ENCODE results near the gene EFNA5.

Gene EFNA5

DNA sequence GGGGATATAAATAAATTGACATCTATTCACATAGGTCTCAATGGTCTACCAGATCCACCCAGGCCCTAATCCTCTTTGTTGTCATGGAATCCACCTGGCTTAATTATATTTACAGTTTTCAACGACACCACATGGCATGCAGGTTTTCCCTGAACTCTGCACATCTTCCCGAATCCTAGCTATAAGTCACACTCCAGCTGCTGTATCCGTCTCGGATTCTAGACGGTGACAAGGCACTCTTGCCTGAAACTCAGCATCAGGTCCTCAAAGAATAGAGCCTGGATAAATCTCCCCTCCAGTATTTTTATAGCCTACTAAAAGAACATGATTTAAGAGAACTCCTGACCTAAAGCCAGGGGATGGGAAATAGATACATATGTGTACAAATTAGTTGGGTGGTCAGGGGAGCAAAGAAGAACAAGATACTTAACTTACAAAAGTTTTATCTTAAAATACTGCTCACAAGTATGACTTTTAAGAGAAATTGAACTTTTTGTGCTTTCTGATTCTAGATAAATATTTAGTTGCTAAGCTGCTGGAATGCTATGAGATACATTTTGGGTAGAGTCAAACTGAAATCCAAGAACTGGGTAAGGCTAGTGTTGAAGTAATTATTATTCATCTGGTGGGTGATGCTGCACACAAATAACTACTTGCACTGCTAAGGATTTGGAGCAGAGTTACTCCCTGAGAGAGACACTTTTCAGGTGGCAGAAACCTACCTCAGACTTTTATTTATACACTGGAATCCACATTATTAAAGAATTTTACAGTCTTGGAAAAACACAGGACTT lies 187.3 kb downstream of the EFNA5 start:
- no peaks in the 10 kb centered on the region for H3K9me3 Mint-ChIP-seq
- no peak overlapping the region for H3K4me3 Mint-ChIP-seq
- ATAC-seq: no peak
- no peaks in the 10 kb centered on the region for H3K36me3 Mint-ChIP-seq
- no peaks in the 10 kb centered on the region for H3K4me1 Mint-ChIP-seq
- no peaks in the 10 kb centered on the region for H3K27me3 Mint-ChIP-seq
- no peak overlapping the region for H3K27ac Mint-ChIP-seq

GRCh38 chr5:107478068-107478641 lies 192.6 kb downstream of the EFNA5 start:
- H3K27ac Mint-ChIP-seq: no peak overlapping the region
- no peak overlapping the region for H3K4me3 Mint-ChIP-seq
- no peaks in the 10 kb centered on the region for H3K9me3 Mint-ChIP-seq
- no peak for ATAC-seq
- no peaks in the 10 kb centered on the region for H3K4me1 Mint-ChIP-seq
- no peaks in the 10 kb centered on the region for H3K27me3 Mint-ChIP-seq
- no peaks in the 10 kb centered on the region for H3K36me3 Mint-ChIP-seq

- Mint-ChIP-seq H3K27ac (no peak overlapping the region), H3K4me3 (no peak overlapping the region), H3K27me3 (no peaks in the 10 kb centered on the region), H3K36me3 (no peaks in the 10 kb centered on the region), H3K9me3 (no peaks in the 10 kb centered on the region), H3K4me1 (no peaks in the 10 kb centered on the region)
- no peak for ATAC-seq
These were observed 193.2 kb downstream of the EFNA5 start for GRCh38 chr5:107477492-107477891.

DNA sequence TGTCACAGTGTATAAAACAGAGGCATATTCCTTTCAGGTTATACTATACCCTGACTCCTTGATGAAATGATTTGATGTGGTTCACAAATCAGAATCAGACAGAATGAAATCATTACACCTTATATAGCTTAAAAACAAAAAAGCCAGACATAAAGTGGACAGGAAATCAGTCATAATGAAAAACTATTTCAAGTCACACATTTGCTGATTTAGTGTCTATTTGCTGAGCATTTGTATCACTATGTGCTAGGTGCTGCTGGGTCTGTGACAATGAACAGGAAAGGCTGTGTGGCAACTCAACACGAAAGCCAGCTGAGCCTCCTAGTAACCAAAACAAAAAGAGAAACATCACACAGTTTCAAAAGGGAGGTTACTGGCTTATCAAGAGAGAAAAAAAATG lies 194.0 kb downstream of the EFNA5 start:
- Mint-ChIP-seq H3K27ac (no peak overlapping the region), H3K4me1 (no peaks in the 10 kb centered on the region), H3K27me3 (no peaks in the 10 kb centered on the region), H3K36me3 (no peaks in the 10 kb centered on the region), H3K4me3 (no peak overlapping the region), H3K9me3 (no peaks in the 10 kb centered on the region)
- ATAC-seq: no peak

DNA sequence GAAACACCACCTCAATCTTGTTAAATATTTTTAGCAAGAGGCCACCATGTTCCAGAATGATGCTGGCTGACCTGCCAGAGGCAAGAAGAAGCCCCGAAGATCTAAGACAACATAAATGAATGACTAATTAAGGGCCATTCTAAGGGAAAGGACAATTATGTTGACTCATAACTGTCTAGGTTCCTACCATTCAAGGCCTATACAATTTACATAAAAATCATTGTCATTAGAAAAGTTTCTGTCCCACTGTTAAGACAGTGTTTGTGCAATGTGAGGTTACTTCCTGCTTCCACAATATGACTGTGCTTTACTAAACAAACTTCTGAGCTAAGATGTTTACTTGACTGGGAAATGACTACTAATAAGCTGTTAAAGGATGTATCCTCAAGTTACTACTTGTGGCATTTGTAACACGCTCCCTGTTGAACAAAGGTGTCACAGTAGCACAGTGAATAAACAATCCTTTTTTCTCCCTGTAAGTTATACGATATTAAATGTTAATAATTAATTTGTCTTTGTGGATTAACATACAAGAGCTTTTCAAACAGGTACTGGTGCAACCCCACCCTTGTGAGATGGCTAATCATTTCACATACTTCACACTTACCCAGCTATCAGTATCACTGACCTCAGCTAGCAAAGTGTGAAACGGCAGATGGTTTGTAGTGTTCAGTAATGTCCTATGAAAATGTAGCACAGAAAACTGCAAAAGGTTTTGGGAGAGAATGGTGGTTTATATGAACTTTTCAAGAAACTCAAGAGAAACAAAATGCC lies 195.8 kb downstream of the EFNA5 start:
- no peak for ATAC-seq
- no peaks in the 10 kb centered on the region for H3K9me3 Mint-ChIP-seq
- H3K27me3 Mint-ChIP-seq: no peaks in the 10 kb centered on the region
- H3K27ac Mint-ChIP-seq: no peak overlapping the region
- H3K4me1 Mint-ChIP-seq: no peaks in the 10 kb centered on the region
- no peak overlapping the region for H3K4me3 Mint-ChIP-seq
- H3K36me3 Mint-ChIP-seq: no peaks in the 10 kb centered on the region

DNA sequence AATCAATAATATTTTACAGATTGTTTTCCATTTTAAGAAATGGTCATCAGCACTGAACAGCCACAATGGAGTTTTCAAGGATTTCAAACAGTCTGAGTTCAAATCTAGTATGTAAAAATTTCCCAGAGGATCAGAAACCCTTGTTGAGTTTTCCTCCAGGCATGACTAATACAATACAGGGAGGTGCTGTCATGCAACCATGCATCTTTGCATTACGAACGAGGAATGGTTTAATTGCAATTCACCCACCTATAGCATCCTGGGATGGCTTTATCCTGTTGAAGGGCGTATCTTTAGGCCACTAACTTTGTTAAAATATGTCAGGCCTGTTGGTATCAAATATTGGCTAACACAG lies 196.4 kb downstream of the EFNA5 start:
- H3K27me3 Mint-ChIP-seq: no peaks in the 10 kb centered on the region
- no peaks in the 10 kb centered on the region for H3K9me3 Mint-ChIP-seq
- no peak for ATAC-seq
- H3K4me3 Mint-ChIP-seq: no peak overlapping the region
- H3K36me3 Mint-ChIP-seq: no peaks in the 10 kb centered on the region
- peaks cover 5% of the 10 kb centered on the region for H3K4me1 Mint-ChIP-seq
- H3K27ac Mint-ChIP-seq: no peak overlapping the region

DNA sequence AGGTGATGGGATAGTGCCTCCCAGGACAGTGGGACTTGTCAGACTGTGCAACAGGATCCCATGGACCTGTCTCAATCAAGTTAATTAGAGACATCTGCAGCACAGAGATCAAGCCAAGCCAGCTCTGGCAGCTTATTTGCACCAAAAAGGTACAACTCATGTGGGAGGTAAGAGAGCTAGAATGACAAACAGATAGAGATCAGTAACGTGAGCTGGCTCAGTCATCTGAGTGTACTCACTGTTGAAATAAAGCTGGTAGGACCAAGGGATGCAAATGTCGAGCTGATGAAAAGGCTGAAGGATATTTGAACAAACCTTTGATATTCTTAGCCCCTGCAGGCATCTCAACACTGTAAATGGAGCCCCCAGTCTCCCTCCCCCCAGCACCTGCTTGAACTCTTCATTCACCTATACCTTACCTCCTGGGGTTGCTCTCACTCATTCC lies 198.1 kb downstream of the EFNA5 start:
- Mint-ChIP-seq H3K4me3 (no peak overlapping the region), H3K27ac (no peak overlapping the region), H3K9me3 (no peaks in the 10 kb centered on the region), H3K27me3 (no peaks in the 10 kb centered on the region), H3K36me3 (no peaks in the 10 kb centered on the region), H3K4me1 (peaks cover 6% of the 10 kb centered on the region)
- ATAC-seq: no peak

- no peaks in the 10 kb centered on the region for H3K36me3 Mint-ChIP-seq
- H3K4me3 Mint-ChIP-seq: no peak overlapping the region
- no peak for ATAC-seq
- H3K27ac Mint-ChIP-seq: no peak overlapping the region
- H3K27me3 Mint-ChIP-seq: no peaks in the 10 kb centered on the region
- no peaks in the 10 kb centered on the region for H3K9me3 Mint-ChIP-seq
- H3K4me1 Mint-ChIP-seq: peaks cover 6% of the 10 kb centered on the region
These were observed 200.5 kb downstream of the EFNA5 start for GRCh38 chr5:107470295-107470582.

GRCh38 chr5:107469485-107470294 lies 201.0 kb downstream of the EFNA5 start:
- Mint-ChIP-seq H3K4me1 (peaks cover 6% of the 10 kb centered on the region), H3K27ac (no peak overlapping the region), H3K9me3 (no peaks in the 10 kb centered on the region), H3K4me3 (no peak overlapping the region), H3K27me3 (no peaks in the 10 kb centered on the region), H3K36me3 (no peaks in the 10 kb centered on the region)
- no peak for ATAC-seq

GRCh38 chr5:107469064-107469463 lies 201.7 kb downstream of the EFNA5 start:
- Mint-ChIP-seq H3K4me3 (no peak overlapping the region), H3K27ac (no peak overlapping the region), H3K36me3 (no peaks in the 10 kb centered on the region), H3K27me3 (no peaks in the 10 kb centered on the region), H3K9me3 (no peaks in the 10 kb centered on the region), H3K4me1 (peaks cover 6% of the 10 kb centered on the region)
- no peak for ATAC-seq

- Mint-ChIP-seq H3K27ac (no peak overlapping the region), H3K4me1 (peaks cover 6% of the 10 kb centered on the region), H3K9me3 (no peaks in the 10 kb centered on the region), H3K4me3 (no peak overlapping the region), H3K36me3 (no peaks in the 10 kb centered on the region), H3K27me3 (no peaks in the 10 kb centered on the region)
- ATAC-seq: no peak
These were observed 202.5 kb downstream of the EFNA5 start for GRCh38 chr5:107468276-107468675.

DNA sequence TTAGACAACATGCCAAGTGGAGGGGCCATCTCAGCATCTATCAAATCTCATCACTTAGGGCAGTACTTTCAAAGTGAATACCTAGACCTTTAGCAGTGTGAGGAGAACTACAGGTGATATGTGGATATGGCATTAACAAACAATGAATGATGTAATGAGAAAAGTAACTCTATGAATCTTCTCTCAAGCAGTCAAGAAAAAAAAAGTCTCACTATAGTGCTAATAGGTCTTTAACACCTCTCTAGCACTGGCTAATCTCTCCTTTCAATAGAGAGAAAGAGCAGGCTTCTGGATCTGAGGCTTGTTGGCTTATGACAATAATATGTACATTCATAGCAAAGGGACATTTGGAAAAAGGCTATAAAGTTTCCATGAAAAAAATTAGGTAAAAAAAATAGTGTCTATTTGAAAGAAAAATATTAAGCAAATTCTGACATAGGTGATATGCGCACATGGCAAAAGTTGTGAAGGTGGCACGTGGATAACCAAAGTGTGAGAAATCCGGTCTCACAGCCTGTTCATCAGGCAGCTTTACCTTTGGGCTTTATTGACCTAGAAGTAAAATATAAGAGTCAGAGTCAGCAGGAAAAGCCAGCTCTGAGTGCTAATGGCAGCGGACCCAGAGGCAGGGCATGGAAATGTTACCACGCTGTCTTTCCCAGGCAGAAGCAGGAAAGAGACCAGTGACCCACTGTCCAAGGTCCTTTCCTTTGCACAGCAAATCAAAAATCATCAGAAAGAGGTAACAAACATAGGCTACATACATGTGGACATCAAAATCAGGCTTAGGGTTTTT lies 203.4 kb downstream of the EFNA5 start:
- H3K27ac Mint-ChIP-seq: no peak overlapping the region
- no peaks in the 10 kb centered on the region for H3K36me3 Mint-ChIP-seq
- H3K27me3 Mint-ChIP-seq: no peaks in the 10 kb centered on the region
- H3K4me1 Mint-ChIP-seq: peaks cover 6% of the 10 kb centered on the region
- no peaks in the 10 kb centered on the region for H3K9me3 Mint-ChIP-seq
- no peak overlapping the region for H3K4me3 Mint-ChIP-seq
- no peak for ATAC-seq

DNA sequence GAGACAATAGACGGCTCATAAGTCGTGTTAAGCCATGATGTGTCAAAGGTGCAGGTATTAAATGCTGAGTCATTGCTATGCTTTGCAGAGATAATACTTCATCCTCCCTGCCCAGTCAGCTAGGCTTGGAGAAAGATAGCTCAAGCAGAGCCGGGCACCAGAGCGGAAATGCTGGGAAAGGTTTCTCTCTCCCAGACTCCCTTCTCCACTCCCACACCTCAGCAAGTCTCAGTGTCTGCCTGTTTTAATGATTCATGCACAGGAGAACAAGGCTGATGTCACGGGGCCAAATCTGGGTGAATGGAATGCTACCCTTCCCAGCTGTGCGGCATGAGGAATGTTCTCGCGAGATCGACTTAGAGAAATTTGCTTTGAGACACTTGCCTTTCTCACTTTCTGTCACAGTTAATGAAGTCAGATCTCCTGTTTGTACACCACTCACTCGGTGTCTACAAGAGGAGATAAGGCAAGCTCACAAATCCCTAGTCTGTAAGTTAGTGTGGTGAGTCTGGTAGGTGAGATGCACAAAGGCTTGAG lies 204.4 kb downstream of the EFNA5 start:
- no peak for ATAC-seq
- Mint-ChIP-seq H3K27ac (no peak overlapping the region), H3K27me3 (no peaks in the 10 kb centered on the region), H3K4me3 (no peak overlapping the region), H3K4me1 (peaks cover 6% of the 10 kb centered on the region), H3K9me3 (no peaks in the 10 kb centered on the region), H3K36me3 (no peaks in the 10 kb centered on the region)

- Mint-ChIP-seq H3K27ac (no peak overlapping the region), H3K4me3 (no peak overlapping the region), H3K27me3 (no peaks in the 10 kb centered on the region), H3K36me3 (no peaks in the 10 kb centered on the region), H3K9me3 (no peaks in the 10 kb centered on the region), H3K4me1 (peaks cover 6% of the 10 kb centered on the region)
- no peak for ATAC-seq
These were observed 205.9 kb downstream of the EFNA5 start for GRCh38 chr5:107464876-107465275.

Data from stimulated activated memory B cell treated with anti-CD40 and anti-IgM and Interleukin-4, amounts not matched to agents 10 μg/mL and 1 μg/mL and 100 μg/mL, for 72 hours (primary cell).